HG03520 (cell line): ENCODE data around the gene CACNA2D3.

ENCODE experiments used
- ATAC-seq: cut with Tn5 transposase; IDR thresholded peaks from one replicate; pipeline ENCODE4 v1.9.1; 2021; ENCODE audit warnings: mild to moderate bottlenecking, moderate library complexity; ENCODE audit not compliant: unreplicated experiment

CACNA2D3 gene

GRCh38 chr3:54772051-54772450 is 649.7 kb downstream of the CACNA2D3 start:
- ATAC-seq, result no peak

- ATAC-seq, result no peak
These were observed 650.4 kb downstream of the CACNA2D3 start for GRCh38 chr3:54772746-54773145.

GRCh38 chr3:54773271-54773670 is 650.9 kb downstream of the CACNA2D3 start:
- ATAC-seq, result no peak

- ATAC-seq, result no peak
These were observed 654.2 kb downstream of the CACNA2D3 start for GRCh38 chr3:54776601-54777000.

- no peak for ATAC-seq
These were observed 654.8 kb downstream of the CACNA2D3 start for GRCh38 chr3:54777141-54777540.

GRCh38 chr3:54780336-54780735 is 658.0 kb downstream of the CACNA2D3 start:
- no peak for ATAC-seq

GRCh38 chr3:54781728-54782127 is 659.4 kb downstream of the CACNA2D3 start:
- no peak for ATAC-seq

GRCh38 chr3:54783611-54784010 is 661.3 kb downstream of the CACNA2D3 start:
- ATAC-seq, result no peak

- no peak for ATAC-seq
These were observed 661.7 kb downstream of the CACNA2D3 start for GRCh38 chr3:54784021-54784420.

- ATAC-seq, result no peak
These were observed 663.6 kb downstream of the CACNA2D3 start for GRCh38 chr3:54785976-54786375.

- no peak for ATAC-seq
These were observed 667.7 kb downstream of the CACNA2D3 start for GRCh38 chr3:54790051-54790450.

- no peak for ATAC-seq
These were observed 669.3 kb downstream of the CACNA2D3 start for GRCh38 chr3:54791501-54792156.

GRCh38 chr3:54792584-54792983 is 670.2 kb downstream of the CACNA2D3 start:
- ATAC-seq, result no peak

GRCh38 chr3:54793171-54793570 is 670.8 kb downstream of the CACNA2D3 start:
- ATAC-seq, result no peak

GRCh38 chr3:54797111-54797510 is 674.8 kb downstream of the CACNA2D3 start:
- ATAC-seq, result no peak

GRCh38 chr3:54800478-54800877 is 678.1 kb downstream of the CACNA2D3 start:
- no peak for ATAC-seq

GRCh38 chr3:54801977-54802376 is 679.6 kb downstream of the CACNA2D3 start:
- no peak for ATAC-seq

GRCh38 chr3:54810401-54810800 is 688.0 kb downstream of the CACNA2D3 start:
- ATAC-seq, result no peak

GRCh38 chr3:54814224-54814623 is 691.9 kb downstream of the CACNA2D3 start:
- ATAC-seq, result no peak

- no peak for ATAC-seq
These were observed 695.3 kb downstream of the CACNA2D3 start for GRCh38 chr3:54817628-54818027.

- ATAC-seq, result no peak
These were observed 696.1 kb downstream of the CACNA2D3 start for GRCh38 chr3:54818486-54818885.

- no peak for ATAC-seq
These were observed 696.6 kb downstream of the CACNA2D3 start for GRCh38 chr3:54818942-54819341.

GRCh38 chr3:54819946-54820345 is 697.6 kb downstream of the CACNA2D3 start:
- no peak for ATAC-seq
